ENCODE results near the gene ALOX12.

DNA sequence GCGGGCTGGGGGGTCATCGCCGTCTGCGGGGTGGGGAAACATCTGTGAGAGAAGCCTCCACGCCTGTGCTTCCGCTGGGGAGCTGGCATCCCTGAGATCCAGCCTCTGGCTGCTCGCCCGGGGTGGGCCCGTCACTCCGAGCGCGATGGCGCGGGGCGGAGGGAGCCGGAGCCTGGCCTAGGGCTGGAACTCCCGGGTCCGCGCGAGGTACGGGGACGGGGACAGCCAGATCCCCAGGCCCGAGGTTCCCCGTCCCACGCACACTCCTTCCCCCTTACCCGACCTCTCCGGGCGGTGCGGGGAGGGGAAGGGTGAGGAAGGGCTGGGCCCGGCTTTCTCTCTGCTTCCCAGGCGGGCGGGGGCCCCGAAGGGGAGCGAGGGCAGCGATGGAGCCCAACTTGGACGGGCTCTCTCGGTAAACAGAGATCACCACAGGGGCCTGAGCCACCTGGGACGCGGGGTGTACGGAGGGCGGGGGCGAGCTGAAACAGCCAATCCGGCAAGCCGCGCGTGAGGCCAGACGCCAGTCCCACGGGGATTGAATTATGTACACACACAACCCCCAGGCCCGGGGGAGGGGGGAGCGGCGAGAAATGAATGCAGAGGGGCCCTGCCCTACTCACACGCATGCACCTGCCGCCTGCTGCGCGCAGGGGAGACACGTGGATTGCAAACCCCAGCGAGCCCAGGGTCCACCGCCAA, 47.8 kb downstream of the ALOX12 start, which contains the start of gene SLC16A11:
- TF ChIP-seq, protein P1, sequence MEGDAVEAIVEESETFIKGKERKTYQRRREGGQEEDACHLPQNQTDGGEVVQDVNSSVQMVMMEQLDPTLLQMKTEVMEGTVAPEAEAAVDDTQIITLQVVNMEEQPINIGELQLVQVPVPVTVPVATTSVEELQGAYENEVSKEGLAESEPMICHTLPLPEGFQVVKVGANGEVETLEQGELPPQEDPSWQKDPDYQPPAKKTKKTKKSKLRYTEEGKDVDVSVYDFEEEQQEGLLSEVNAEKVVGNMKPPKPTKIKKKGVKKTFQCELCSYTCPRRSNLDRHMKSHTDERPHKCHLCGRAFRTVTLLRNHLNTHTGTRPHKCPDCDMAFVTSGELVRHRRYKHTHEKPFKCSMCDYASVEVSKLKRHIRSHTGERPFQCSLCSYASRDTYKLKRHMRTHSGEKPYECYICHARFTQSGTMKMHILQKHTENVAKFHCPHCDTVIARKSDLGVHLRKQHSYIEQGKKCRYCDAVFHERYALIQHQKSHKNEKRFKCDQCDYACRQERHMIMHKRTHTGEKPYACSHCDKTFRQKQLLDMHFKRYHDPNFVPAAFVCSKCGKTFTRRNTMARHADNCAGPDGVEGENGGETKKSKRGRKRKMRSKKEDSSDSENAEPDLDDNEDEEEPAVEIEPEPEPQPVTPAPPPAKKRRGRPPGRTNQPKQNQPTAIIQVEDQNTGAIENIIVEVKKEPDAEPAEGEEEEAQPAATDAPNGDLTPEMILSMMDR (IDR thresholded peaks at IDR 0.05), result no peak
- TF ChIP-seq POLR2A (IDR thresholded peaks at IDR 0.05), result no peak
